Measurements from ENCODE around the gene RASEF. TPM values are rescaled to one million over a fixed set of nuclear protein-coding genes. Genes with fewer than 3 reads are reported as not detected.

The RASEF gene
- total and polyA plus RNA-seq, 2 of the 13 experiments (the other 11 are each of a cell fraction or from before 2014, with no cell fraction given): 0.07 TPM; not detected in 1

- intact Hi-C loops (cut with micrococcal nuclease; ENCODE audit: unreplicated experiment): no loop called here
- H4K20me1 ChIP-seq (ENCODE audit: insufficient read depth, low read length): no peaks in the 10 kb centered on the region
- no peak overlapping the region for H3K27ac ChIP-seq (ENCODE audit: extremely low read length, insufficient read depth, low read length)
- H3K9me3 ChIP-seq (ENCODE audit: low read length): no peaks in the 10 kb centered on the region
- peaks cover 19% of the 10 kb centered on the region for H3K4me1 ChIP-seq (ENCODE audit: insufficient read depth, low read length)
- in situ Hi-C loops (cut with HindIII; ENCODE audit: extremely low pct_ligation_motif_present, low pct_unique_long_range_greater_than_20kb): no loop called here
- no peak overlapping the region for H3K4me2 ChIP-seq (ENCODE audit: low read depth, low read length)
- TF ChIP-seq SCMH1 (CRISPR knock-in tag; IDR thresholded peaks at IDR 0.05; ENCODE audit: borderline replicate concordance) (no peak), MNT (IDR thresholded peaks at IDR 0.05) (peak; percentile 73)
- no peak overlapping the region for H3K4me3 ChIP-seq (replicated peaks in 1 of 3; ENCODE audit: insufficient read depth in 1 of 3, low read depth in 2 of 3, low read length in 3 of 3)
- WGBS (ENCODE audit: low lambda C conversion rate): 17% methylated on average over 5 of the region's 5 CpGs
- BruUV-seq (replicated peaks): no TSS peak
- ATAC-seq: no peak
- ChIA-PET POLR2A (no interaction called here), CTCF (ENCODE audit: low intra/inter-chr PET ratio, low total read pairs) (no interaction called here)
- no peak overlapping the region for H3K9ac ChIP-seq (ENCODE audit: insufficient read depth, low read depth, low read length)
- FAIRE-seq: no peak
- no peak for DNase-seq (ENCODE audit: low spot score)
- no peaks in the 10 kb centered on the region for H3K79me2 ChIP-seq (ENCODE audit: insufficient read depth, low read length)
- no peak overlapping the region for H2AFZ ChIP-seq (ENCODE audit: low read length)
- H3K27me3 ChIP-seq (ENCODE audit: control insufficient read depth in 1 of 2, insufficient read depth in 2 of 2, low read length in 2 of 2): peaks cover 0 to 2% of the 10 kb centered on the region in 2 experiments; a peak in 1 of 5 replicates
- H3K36me3 ChIP-seq (replicated peaks in 1 of 2; ENCODE audit: control insufficient read depth in 1 of 2, insufficient read depth in 2 of 2, low read length in 2 of 2): no peaks in the 10 kb centered on the region
Observed at GRCh38 chr9:82987370-82988189, 75.4 kb downstream of the RASEF start.

- POLR2A ChIA-PET: no interaction called here
- intact Hi-C loops (cut with micrococcal nuclease; ENCODE audit: unreplicated experiment) (no loop called here), in situ Hi-C loops (cut with HindIII; ENCODE audit: extremely low pct_ligation_motif_present, low pct_unique_long_range_greater_than_20kb) (no loop called here)
- ATAC-seq (no peak), FAIRE-seq (no peak), DNase-seq (ENCODE audit: low spot score) (no peak)
- CTCF ChIA-PET (ENCODE audit: low intra/inter-chr PET ratio, low total read pairs): no interaction called here
- H3K79me2 ChIP-seq (ENCODE audit: insufficient read depth, low read length): no peaks in the 10 kb centered on the region
- WGBS (ENCODE audit: low lambda C conversion rate): 0% methylated on average over 1 of the region's 1 CpG
- no peak overlapping the region for H3K4me3 ChIP-seq (replicated peaks in 1 of 3; ENCODE audit: insufficient read depth in 1 of 3, low read depth in 2 of 3, low read length in 3 of 3)
- no TSS peak for BruUV-seq (replicated peaks)
- H2AFZ ChIP-seq (ENCODE audit: low read length): no peak overlapping the region
- no peak overlapping the region for H3K9ac ChIP-seq (ENCODE audit: insufficient read depth, low read depth, low read length)
- no peak overlapping the region for H3K4me2 ChIP-seq (ENCODE audit: low read depth, low read length)
- H3K27ac ChIP-seq (ENCODE audit: extremely low read length, insufficient read depth, low read length): no peak overlapping the region
- no peaks in the 10 kb centered on the region for H4K20me1 ChIP-seq (ENCODE audit: insufficient read depth, low read length)
- H3K36me3 ChIP-seq (replicated peaks in 1 of 2; ENCODE audit: control insufficient read depth in 1 of 2, insufficient read depth in 2 of 2, low read length in 2 of 2): no peaks in the 10 kb centered on the region
- H3K27me3 ChIP-seq (ENCODE audit: control insufficient read depth in 1 of 2, insufficient read depth in 2 of 2, low read length in 2 of 2): no peaks in the 10 kb centered on the region
- H3K4me1 ChIP-seq (ENCODE audit: insufficient read depth, low read length): no peaks in the 10 kb centered on the region
- no peaks in the 10 kb centered on the region for H3K9me3 ChIP-seq (ENCODE audit: low read length)
- TF ChIP-seq RXRA (CRISPR knock-in tag; IDR thresholded peaks at IDR 0.05): no peak
- TF ChIP-seq HOXA5 (CRISPR knock-in tag; IDR thresholded peaks at IDR 0.05): no peak
- TF ChIP-seq ATM (IDR thresholded peaks at IDR 0.05; ENCODE audit: borderline replicate concordance): no peak
- no peak for TF ChIP-seq MNT (IDR thresholded peaks at IDR 0.05)
- no peak for TF ChIP-seq LBX2 (CRISPR knock-in tag; IDR thresholded peaks at IDR 0.05; ENCODE audit: borderline replicate concordance)
- TF ChIP-seq GTF3A (CRISPR knock-in tag; conservative IDR thresholded peaks at IDR 0.05): no peak
- TF ChIP-seq DZIP1 (CRISPR knock-in tag; IDR thresholded peaks at IDR 0.05): no peak
- TF ChIP-seq CHD4 (IDR thresholded peaks at IDR 0.05; ENCODE audit: borderline replicate concordance, low read length): no peak
- TF ChIP-seq MED13 (CRISPR knock-in tag; IDR thresholded peaks at IDR 0.05): no peak
- no peak for TF ChIP-seq YEATS4 (CRISPR knock-in tag; IDR thresholded peaks at IDR 0.05; ENCODE audit: borderline replicate concordance)
Observed at GRCh38 chr9:82981552-82981951, 81.4 kb downstream of the RASEF start.

All from HepG2 (cell line).